Measurements from ENCODE around the gene SLC16A1. TPM values are rescaled to one million over a fixed set of nuclear protein-coding genes. Genes with fewer than 3 reads are reported as not detected.
A peak's percentile ranks its signal among the peaks of the same experiment; 100 is the strongest.
"Not testable (repeated sequence)": the region's sequence is repeated elsewhere in the genome, so short reads cannot be mapped to it uniquely, and the experiment has no call there.

SLC16A1 gene
- total RNA-seq, 1 donor from 2014 or later: 31.8 TPM

GRCh38 chr1:112997781-112998180 lies 41.8 kb upstream of the SLC16A1 start:
- Histone ChIP-seq H3K4me1 (peaks cover 9 to 41% of the 10 kb centered on the region in 2 donors), H3K27me3 (no peaks in the 10 kb centered on the region), H3K4me3 (no peak overlapping the region), H3K36me3 (no peaks in the 10 kb centered on the region), H3K27ac (peak overlapping the region; percentile 79 to 87), H3K9me3 (no peaks in the 10 kb centered on the region)
- intact Hi-C loops (cut with DNase I): loop anchor here (2.0 kb wide), 1 partner anchor 283 kb away; the partner anchor contains the start of gene PPM1J
- no peak for DNase-seq (ENCODE audit: low spot score in 2 of 2)
- no peak for TF ChIP-seq CTCF (IDR thresholded peaks at IDR 0.05)

GRCh38 chr1:112995890-112996289 lies 39.9 kb upstream of the SLC16A1 start:
- H3K27ac ChIP-seq: peak overlapping the region; percentile 79 to 87
- H3K4me1 ChIP-seq: peaks cover 9 to 41% of the 10 kb centered on the region in 2 donors
- no peaks in the 10 kb centered on the region for H3K9me3 ChIP-seq
- no peak overlapping the region for H3K4me3 ChIP-seq
- intact Hi-C loops (cut with DNase I): loop anchor here (2.0 kb wide), 1 partner anchor 281 kb away; the partner anchor contains the start of gene PPM1J
- H3K36me3 ChIP-seq: no peaks in the 10 kb centered on the region
- H3K27me3 ChIP-seq: no peaks in the 10 kb centered on the region
- no peak for DNase-seq (ENCODE audit: low spot score in 2 of 2)
- no peak for TF ChIP-seq CTCF (IDR thresholded peaks at IDR 0.05)

- H3K27me3 ChIP-seq; intact Hi-C loops (cut with DNase I); H3K9me3 ChIP-seq; H3K4me3 ChIP-seq; DNase-seq (ENCODE audit: low spot score in 2 of 2); H3K36me3 ChIP-seq: not testable (repeated sequence)
- Histone ChIP-seq H3K4me1 (peaks cover 9 to 41% of the 10 kb centered on the region in 2 donors), H3K27ac (peak overlapping the region; percentile 79)
Measured at GRCh38 chr1:112995021-112995420, 39.0 kb upstream of the SLC16A1 start.

- intact Hi-C loops (cut with DNase I): no loop called here
- TF ChIP-seq CTCF (IDR thresholded peaks at IDR 0.05): no peak
- H3K27ac ChIP-seq: no peak overlapping the region
- H3K4me3 ChIP-seq: no peak overlapping the region
- H3K36me3 ChIP-seq: no peaks in the 10 kb centered on the region
- H3K9me3 ChIP-seq: no peaks in the 10 kb centered on the region
- H3K27me3 ChIP-seq: no peaks in the 10 kb centered on the region
- DNase-seq (ENCODE audit: low spot score in 2 of 2): no peak
- H3K4me1 ChIP-seq: peaks cover 8 to 28% of the 10 kb centered on the region in 2 donors
Measured at GRCh38 chr1:112992780-112993179, 36.8 kb upstream of the SLC16A1 start.

- TF ChIP-seq CTCF (IDR thresholded peaks at IDR 0.05): no peak
- Histone ChIP-seq H3K9me3 (no peaks in the 10 kb centered on the region), H3K27ac (no peak overlapping the region)
Measured at GRCh38 chr1:112991402-112992120, 35.6 kb upstream of the SLC16A1 start.

GRCh38 chr1:112990271-112990670 lies 34.3 kb upstream of the SLC16A1 start:
- Histone ChIP-seq H3K27ac (no peak overlapping the region), H3K4me1 (peaks cover 3 to 11% of the 10 kb centered on the region in 2 donors), H3K27me3 (no peaks in the 10 kb centered on the region), H3K9me3 (no peaks in the 10 kb centered on the region), H3K4me3 (no peak overlapping the region), H3K36me3 (no peaks in the 10 kb centered on the region)
- no peak for TF ChIP-seq CTCF (IDR thresholded peaks at IDR 0.05)
- intact Hi-C loops (cut with DNase I): no loop called here
- no peak for DNase-seq (ENCODE audit: low spot score in 2 of 2)

More at GRCh38 chr1:112991402-112992120, 35.6 kb upstream of the SLC16A1 start:
- Histone ChIP-seq H3K27me3 (no peaks in the 10 kb centered on the region), H3K4me3 (no peak overlapping the region), H3K36me3 (no peaks in the 10 kb centered on the region), H3K4me1 (peaks cover 3 to 17% of the 10 kb centered on the region in 2 donors)
- intact Hi-C loops (cut with DNase I): no loop called here
- no peak for DNase-seq (ENCODE audit: low spot score in 2 of 2)
